Fibroblast of upper back skin (primary cell): ENCODE results near the gene HPD.
A peak's percentile ranks its signal among the peaks of the same experiment; 100 is the strongest.
"Not testable (repeated sequence)": the region's sequence is repeated elsewhere in the genome, so short reads cannot be mapped to it uniquely, and the experiment has no call there.

Experiments
- DNase-seq: peaks from one replicate; pipeline ENCODE4 v3.0.0-alpha.2; 2013

Gene HPD

GRCh38 chr12:121861636-121862254, 3.1 kb upstream of the HPD start:
- DNase-seq, result no peak

- DNase-seq, result not testable (repeated sequence)
Observed at GRCh38 chr12:121860699-121861098, 2.0 kb upstream of the HPD start.

GRCh38 chr12:121860257-121860656, 1.6 kb upstream of the HPD start:
- DNase-seq, result no peak

GRCh38 chr12:121858318-121858661, 369 bp downstream of the HPD start:
- DNase-seq, result no peak

- DNase-seq, result no peak
Observed at GRCh38 chr12:121857322-121858246, 1.1 kb downstream of the HPD start.

GRCh38 chr12:121852392-121852791, 6.3 kb downstream of the HPD start:
- not testable (repeated sequence) for DNase-seq

- DNase-seq, result no peak
Observed at GRCh38 chr12:121849665-121850064, 9.0 kb downstream of the HPD start.

- DNase-seq, result no peak
Observed at GRCh38 chr12:121849211-121849610, 9.4 kb downstream of the HPD start.

GRCh38 chr12:121845701-121846100, 13.0 kb downstream of the HPD start:
- DNase-seq, result no peak

GRCh38 chr12:121843236-121843982, 15.2 kb downstream of the HPD start:
- no peak for DNase-seq

GRCh38 chr12:121839993-121840761, 18.5 kb downstream of the HPD start:
- no peak for DNase-seq

GRCh38 chr12:121839106-121839992, 19.3 kb downstream of the HPD start:
- DNase-seq, result peak; percentile 98

- no peak for DNase-seq
Observed at GRCh38 chr12:121838126-121838525, 20.5 kb downstream of the HPD start.

- no peak for DNase-seq
Observed at GRCh38 chr12:121837680-121838079, 21.0 kb downstream of the HPD start.

- no peak for DNase-seq
Observed at GRCh38 chr12:121831571-121832245, 27.0 kb downstream of the HPD start.

GRCh38 chr12:121830588-121831265, 27.9 kb downstream of the HPD start:
- DNase-seq, result no peak

GRCh38 chr12:121830134-121830533, 28.5 kb downstream of the HPD start:
- no peak for DNase-seq

- no peak for DNase-seq
Observed at GRCh38 chr12:121829250-121829918, 29.3 kb downstream of the HPD start.

- DNase-seq, result no peak
Observed at GRCh38 chr12:121828826-121829225, 29.8 kb downstream of the HPD start.

GRCh38 chr12:121828306-121828705, 30.4 kb downstream of the HPD start:
- no peak for DNase-seq
